ENCODE measurements around the gene SPRYD4.

- no peak for TF ChIP-seq EZH2 (IDR thresholded peaks at IDR 0.05; ENCODE audit: borderline replicate concordance, low read length)
- no peak for TF ChIP-seq CTCF (conservative IDR thresholded peaks at IDR 0.05 in 1 of 2, IDR thresholded peaks at IDR 0.05 in 1 of 2; ENCODE audit: extremely low read depth in 1 of 2, insufficient read depth in 1 of 2, low read depth in 1 of 2, low read length in 2 of 2)
Measured at GRCh38 chr12:56528846-56529245, 60.5 kb downstream of the SPRYD4 start.
